HS-5 (cell line): ENCODE measurements around the gene HOXD9.

Experiments used
- DNase-seq: peaks from one replicate; pipeline ENCODE4 v3.0.0-alpha.2; 2012; ENCODE audit warnings: low read depth

HOXD9 gene

GRCh38 chr2:176137906-176138305 lies 15.4 kb downstream of the HOXD9 start:
- no peak for DNase-seq

- DNase-seq = no peak
Measured at GRCh38 chr2:176138526-176138922, 16.0 kb downstream of the HOXD9 start.

GRCh38 chr2:176138923-176139660 lies 16.6 kb downstream of the HOXD9 start:
- DNase-seq = no peak

- no peak for DNase-seq
Measured at GRCh38 chr2:176139661-176140512, 17.4 kb downstream of the HOXD9 start.

GRCh38 chr2:176140513-176141317 lies 18.2 kb downstream of the HOXD9 start:
- DNase-seq = no peak

- DNase-seq = no peak
Measured at GRCh38 chr2:176142281-176142680, 19.8 kb downstream of the HOXD9 start.

GRCh38 chr2:176145085-176145969 lies 22.8 kb downstream of the HOXD9 start:
- no peak for DNase-seq

- no peak for DNase-seq
Measured at GRCh38 chr2:176146101-176146500, 23.6 kb downstream of the HOXD9 start.

GRCh38 chr2:176146645-176147044 lies 24.1 kb downstream of the HOXD9 start:
- DNase-seq = no peak

- DNase-seq = no peak
Measured at GRCh38 chr2:176147210-176147799, 24.8 kb downstream of the HOXD9 start.

GRCh38 chr2:176147800-176148496 lies 25.4 kb downstream of the HOXD9 start:
- no peak for DNase-seq

- DNase-seq = no peak
Measured at GRCh38 chr2:176148751-176149421, 26.4 kb downstream of the HOXD9 start.

- DNase-seq = no peak
Measured at GRCh38 chr2:176149481-176149938, 27.0 kb downstream of the HOXD9 start.

- DNase-seq = no peak
Measured at GRCh38 chr2:176149939-176150583, 27.5 kb downstream of the HOXD9 start.

GRCh38 chr2:176150584-176151441 lies 28.3 kb downstream of the HOXD9 start:
- no peak for DNase-seq

GRCh38 chr2:176151442-176152287 lies 29.1 kb downstream of the HOXD9 start, which contains the start of gene HOXD4:
TSS of gene HOXD4 (plus strand) at chr2:176151550. CDS start at chr2:176151634, 84 bp downstream.
- no peak for DNase-seq
